Prostate gland (tissue), 2 donors: Measurements from ENCODE around the gene FAAP100. TPM values are rescaled to one million over a fixed set of nuclear protein-coding genes. Genes with fewer than 3 reads are reported as not detected.

Experiments used
- DNase-seq: peaks from one replicate; pipeline ENCODE4 v3.0.0-alpha.2; 2019; ENCODE audit warnings: low spot score
- H3K27ac ChIP-seq, 2 donors: fragments of 200-600 bp; sonication (generic); 2 replicates each; pipeline ENCODE4 v1.5.1; 2017 to 2019
- H3K27me3 ChIP-seq: fragments of 200-600 bp; sonication (generic); replicated peaks from 2 replicates; pipeline ENCODE4 v1.5.1; 2019; ENCODE audit not compliant: insufficient read depth
- H3K36me3 ChIP-seq, 2 donors: fragments of 200-600 bp; sonication (generic); 1 replicate in 1 of 2; 2 replicates in 1 of 2; pipeline versions ENCODE4 v1.5.1 to v1.8.1; 2017 to 2019
- H3K4me1 ChIP-seq: fragments of 200-600 bp; sonication (generic); replicated peaks from 2 replicates; pipeline ENCODE4 v1.5.1; 2019
- H3K4me3 ChIP-seq, 2 donors: fragments of 200-600 bp; sonication (generic); 2 replicates each; pipeline ENCODE4 v1.5.1; 2017 to 2019
- H3K9me3 ChIP-seq: fragments of 200-600 bp; sonication (generic); 2 replicates; pipeline ENCODE4 v1.5.1; 2017
- CTCF ChIP-seq, 4 experiments: fragments of 200-600 bp in 2 of 4; fragments of 450-650 bp in 2 of 4; sonication (generic) in 2 of 4; IDR thresholded peaks; 1 replicate in 3 of 4; 2 replicates in 1 of 4; pipeline ENCODE4 v1.5.1; 2016 to 2019; ENCODE audit warnings: antibody characterized with exemption in 4 of 4, mild to moderate bottlenecking in 2 of 4, moderate library complexity in 2 of 4
- POLR2A ChIP-seq: fragments of 450-650 bp; IDR thresholded peaks from one replicate; pipeline ENCODE4 v1.6.1; 2016; ENCODE audit warnings: antibody characterized with exemption, mild to moderate bottlenecking
- POLR2AphosphoS5 ChIP-seq: sonication (generic); formaldehyde crosslinking; IDR thresholded peaks from one replicate; pipeline ENCODE4 v1.6.1; 2017; ENCODE audit warnings: antibody characterized with exemption
- WGBS: methylation state at CpG from one replicate; pipeline ENCODE4 v1.1.5; 2018; 5-methylcytosine and 5-hydroxymethylcytosine counted together
- intact Hi-C: fragments of 100-400 bp; cut with DNase I; formaldehyde crosslinking; loops from one replicate; pipeline ENCODE4 v1.14.2; 2022
- total RNA-seq, 2 donors: library from RNA; depleted of rRNA; stranded (reverse); fragments of >200 nt; gene quantifications; one replicate each; pipeline ENCODE4 v1.1.0, GENCODE V29; 2016

The FAAP100 gene
- total RNA-seq, 2 donors from 2014 or later, result 27.8 to 44.4 TPM

GRCh38 chr17:81549826-81550225 lies 2.3 kb downstream of the FAAP100 start:
- TF ChIP-seq CTCF (IDR thresholded peaks at IDR 0.05) (no peak), POLR2A (no peak), POLR2AphosphoS5 (no peak)
- Histone ChIP-seq H3K36me3 (peaks cover 0 to 4% of the 10 kb centered on the region in 2 donors), H3K27me3 (no peaks in the 10 kb centered on the region), H3K9me3 (no peaks in the 10 kb centered on the region), H3K27ac (no peak overlapping the region), H3K4me3 (no peak overlapping the region), H3K4me1 (peaks cover 4% of the 10 kb centered on the region)
- WGBS, result 91% methylated on average over 8 of the region's 8 CpGs
- no peak for DNase-seq
- intact Hi-C loops, result loop anchor here (5.0 kb wide), 1 partner anchor 52 kb away; no protein-coding TSS in a partner anchor

GRCh38 chr17:81549031-81549557 lies 3.1 kb downstream of the FAAP100 start:
- no peak overlapping the region for H3K27ac ChIP-seq
- peaks cover 4% of the 10 kb centered on the region for H3K4me1 ChIP-seq
- TF ChIP-seq POLR2AphosphoS5 (no peak), POLR2A (no peak), CTCF (IDR thresholded peaks at IDR 0.05) (no peak)
- intact Hi-C loops, result no loop called here
- H3K9me3 ChIP-seq, result no peaks in the 10 kb centered on the region
- no peak overlapping the region for H3K4me3 ChIP-seq
- 83% methylated on average over 16 of the region's 16 CpGs for WGBS
- H3K27me3 ChIP-seq, result no peaks in the 10 kb centered on the region
- peaks cover 0 to 4% of the 10 kb centered on the region in 2 donors for H3K36me3 ChIP-seq
- no peak for DNase-seq

- Histone ChIP-seq H3K36me3 (peaks cover 0 to 4% of the 10 kb centered on the region in 2 donors), H3K4me1 (no peaks in the 10 kb centered on the region), H3K9me3 (no peaks in the 10 kb centered on the region), H3K27ac (no peak overlapping the region), H3K27me3 (no peaks in the 10 kb centered on the region), H3K4me3 (no peak overlapping the region)
- no peak for DNase-seq
- 89% methylated on average over 7 of the region's 14 CpGs for WGBS
- TF ChIP-seq POLR2A, result no peak
- no peak for TF ChIP-seq CTCF (IDR thresholded peaks at IDR 0.05)
- TF ChIP-seq POLR2AphosphoS5, result no peak
- intact Hi-C loops, result no loop called here
These were observed 4.6 kb downstream of the FAAP100 start for GRCh38 chr17:81547614-81547982.

GRCh38 chr17:81546906-81547613 lies 5.1 kb downstream of the FAAP100 start:
- Histone ChIP-seq H3K4me3 (no peak overlapping the region), H3K36me3 (peaks cover 0 to 4% of the 10 kb centered on the region in 2 donors), H3K27me3 (no peaks in the 10 kb centered on the region), H3K4me1 (no peaks in the 10 kb centered on the region), H3K9me3 (no peaks in the 10 kb centered on the region), H3K27ac (no peak overlapping the region)
- intact Hi-C loops, result no loop called here
- TF ChIP-seq POLR2A (no peak), CTCF (IDR thresholded peaks at IDR 0.05) (no peak), POLR2AphosphoS5 (no peak)
- whole genome bisulfite sequencing, result 74% methylated on average over 35 of the region's 36 CpGs
- DNase-seq, result no peak
